HG03066 (cell line): ENCODE data around the gene RALGPS2.
A peak's percentile ranks its signal among the peaks of the same experiment; 100 is the strongest.

Source experiments
- ATAC-seq: cut with Tn5 transposase; IDR thresholded peaks from one replicate; pipeline ENCODE4 v1.9.1; 2021; ENCODE audit warnings: low read depth; ENCODE audit not compliant: unreplicated experiment

Gene RALGPS2, protein sequence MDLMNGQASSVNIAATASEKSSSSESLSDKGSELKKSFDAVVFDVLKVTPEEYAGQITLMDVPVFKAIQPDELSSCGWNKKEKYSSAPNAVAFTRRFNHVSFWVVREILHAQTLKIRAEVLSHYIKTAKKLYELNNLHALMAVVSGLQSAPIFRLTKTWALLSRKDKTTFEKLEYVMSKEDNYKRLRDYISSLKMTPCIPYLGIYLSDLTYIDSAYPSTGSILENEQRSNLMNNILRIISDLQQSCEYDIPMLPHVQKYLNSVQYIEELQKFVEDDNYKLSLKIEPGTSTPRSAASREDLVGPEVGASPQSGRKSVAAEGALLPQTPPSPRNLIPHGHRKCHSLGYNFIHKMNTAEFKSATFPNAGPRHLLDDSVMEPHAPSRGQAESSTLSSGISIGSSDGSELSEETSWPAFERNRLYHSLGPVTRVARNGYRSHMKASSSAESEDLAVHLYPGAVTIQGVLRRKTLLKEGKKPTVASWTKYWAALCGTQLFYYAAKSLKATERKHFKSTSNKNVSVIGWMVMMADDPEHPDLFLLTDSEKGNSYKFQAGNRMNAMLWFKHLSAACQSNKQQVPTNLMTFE

DNA sequence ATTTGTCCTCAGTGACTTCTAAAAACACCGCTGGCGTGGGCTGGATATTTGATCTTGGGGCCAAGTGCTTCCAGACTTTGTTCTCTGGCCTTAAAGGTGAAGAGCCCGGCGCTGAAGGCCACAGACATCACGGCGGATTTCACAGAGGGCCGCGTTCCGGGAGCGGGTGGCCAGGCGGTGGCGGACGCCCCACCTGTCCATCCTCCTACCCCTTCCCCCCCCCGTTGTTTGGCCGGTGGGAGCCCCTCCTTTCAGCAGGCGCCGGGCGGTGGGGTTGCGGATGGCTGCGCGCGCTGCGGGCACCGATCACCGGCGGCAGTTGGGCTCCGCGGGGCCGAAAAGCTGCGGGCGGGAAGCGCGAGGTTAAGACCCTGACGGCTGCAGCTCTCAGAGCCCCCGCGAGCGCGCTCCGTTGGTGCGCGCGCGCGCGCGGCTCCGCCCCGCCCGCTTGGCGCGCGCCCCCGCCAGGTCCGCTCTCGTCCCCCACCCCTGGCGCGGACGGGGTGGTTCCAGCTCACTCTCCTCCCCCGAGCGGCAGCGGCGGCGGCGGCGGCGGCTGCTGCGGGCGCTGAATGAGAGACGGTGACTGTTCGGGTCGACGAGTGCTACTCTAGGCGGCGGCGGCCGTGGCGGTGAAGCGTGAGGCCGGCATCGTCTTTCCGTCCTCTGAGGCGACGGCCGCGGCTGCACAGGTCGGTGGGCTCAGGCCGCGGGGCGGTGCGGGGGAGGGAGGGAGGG, at the start of gene RALGPS2:
Gene RALGPS2 (plus strand): TSS at position 517 of the 738 bp plus-strand sequence. CDS start 51,521 bp downstream, outside the sequence.
- peak; percentile 65 for ATAC-seq

DNA sequence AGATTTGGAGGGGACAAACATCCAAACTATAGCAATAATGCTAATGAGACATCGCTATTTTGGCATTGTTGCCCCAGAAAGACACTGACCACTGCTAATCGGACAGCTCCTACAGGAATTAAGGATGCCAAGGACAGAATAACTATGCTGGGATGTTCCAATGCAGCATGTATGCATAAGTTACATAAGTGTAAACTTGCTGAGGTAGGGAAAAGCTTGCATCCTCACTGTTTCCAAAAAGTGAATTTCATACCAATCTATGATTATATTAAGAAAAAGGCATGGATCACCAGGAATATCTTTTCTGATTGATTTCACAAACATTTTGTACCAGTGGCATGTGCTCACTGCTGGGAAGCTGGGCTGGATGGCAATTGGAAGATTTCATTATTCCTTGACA, 45.8 kb upstream of the RALGPS2 start:
- ATAC-seq: no peak

DNA sequence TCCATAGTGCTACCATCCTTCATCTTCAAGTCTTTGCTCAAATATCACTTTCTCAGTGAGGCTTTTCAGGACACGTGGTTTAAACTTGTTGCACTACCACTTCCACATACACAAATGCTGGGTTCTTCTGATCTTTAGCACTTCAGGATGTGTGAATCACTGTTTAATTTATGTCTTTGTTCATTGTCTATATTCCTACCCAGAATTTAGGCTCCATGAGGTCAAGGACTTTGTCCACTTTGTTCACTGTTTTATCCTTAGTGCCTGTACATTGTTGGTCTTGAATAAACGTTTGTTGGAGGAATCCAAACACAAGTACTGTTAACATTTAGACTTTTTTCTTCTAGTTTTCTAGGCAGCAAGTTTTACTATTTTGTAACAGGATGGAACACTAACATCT, 42.6 kb upstream of the RALGPS2 start:
- no peak for ATAC-seq

DNA sequence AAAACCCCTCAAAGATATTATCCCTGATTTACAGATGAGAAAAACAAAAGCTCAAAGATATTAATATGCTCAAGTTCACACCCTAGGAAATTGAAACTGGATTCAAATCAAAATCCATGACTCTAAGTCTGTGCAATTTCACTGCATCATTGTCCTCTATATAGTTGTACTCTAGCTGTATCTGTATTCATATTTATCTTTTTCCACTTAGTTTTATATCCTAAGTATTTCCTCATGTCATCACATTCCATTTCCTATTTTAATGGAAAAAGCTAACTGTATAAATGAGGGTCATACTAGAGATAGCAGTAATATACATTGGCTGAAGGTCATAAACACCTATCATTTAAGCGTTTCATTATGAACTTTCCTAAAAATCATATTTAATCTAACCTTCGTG, 42.2 kb upstream of the RALGPS2 start:
- ATAC-seq: no peak

DNA sequence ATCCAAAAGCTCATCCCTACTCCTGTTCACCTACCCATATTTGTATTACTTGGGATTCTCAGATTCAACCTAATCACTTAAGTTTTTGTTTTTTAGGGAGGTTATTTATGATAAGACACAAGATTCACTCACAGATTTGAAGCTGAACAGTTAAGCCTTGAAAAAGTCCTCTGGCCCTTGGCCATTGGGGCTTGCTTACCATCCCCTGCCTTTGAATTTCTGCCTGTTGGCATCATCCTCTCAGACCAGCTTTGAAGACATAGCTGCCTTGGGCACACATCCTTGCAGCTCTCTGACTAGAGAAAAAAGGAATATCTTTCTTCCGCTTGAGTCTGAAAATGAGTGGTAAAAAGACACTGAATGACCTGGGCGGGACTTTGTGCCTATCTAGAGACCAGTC, 41.8 kb upstream of the RALGPS2 start:
- ATAC-seq: no peak

DNA sequence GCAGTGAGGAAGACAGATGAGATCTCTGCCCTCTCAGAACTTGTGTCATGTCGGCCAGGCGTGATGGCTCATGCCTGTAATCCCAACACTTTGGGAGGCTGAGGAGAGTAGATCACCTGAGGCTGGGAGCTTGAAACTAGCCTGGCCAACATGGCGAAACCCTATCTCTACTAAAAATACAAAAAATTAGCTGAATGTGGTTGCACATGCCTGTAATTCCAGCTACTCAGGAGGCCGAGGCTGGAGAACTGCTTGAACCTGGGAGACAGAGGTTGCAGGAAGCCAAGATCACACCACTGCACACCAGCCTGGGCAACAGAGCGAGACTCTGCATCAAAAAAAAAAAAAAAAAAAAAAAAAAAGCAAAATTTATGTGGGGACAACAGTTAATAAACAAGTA, 40.9 kb upstream of the RALGPS2 start:
- ATAC-seq: peak; percentile 13

DNA sequence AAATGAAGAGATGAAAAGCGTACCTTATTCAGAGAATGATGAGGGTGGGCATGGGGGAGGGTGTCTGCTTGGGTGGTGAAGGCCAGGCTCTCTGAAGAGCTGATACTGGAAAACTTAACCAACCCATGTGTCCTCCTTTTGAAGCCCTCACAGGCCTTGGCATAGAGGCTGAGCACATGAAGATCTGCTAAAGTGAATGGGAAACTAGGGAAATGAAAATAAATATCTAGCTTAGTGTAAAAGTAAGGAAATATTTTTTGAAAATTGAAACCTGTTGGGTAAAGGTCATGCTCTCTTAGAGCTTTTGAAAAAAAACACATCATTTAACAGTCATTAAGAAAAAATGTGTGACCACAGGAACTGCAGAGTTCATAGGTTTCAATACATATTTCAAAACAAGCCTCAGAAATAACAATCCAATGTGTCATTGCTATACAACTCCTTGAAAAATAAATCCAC, 40.5 kb upstream of the RALGPS2 start:
- peak; percentile 93 for ATAC-seq

DNA sequence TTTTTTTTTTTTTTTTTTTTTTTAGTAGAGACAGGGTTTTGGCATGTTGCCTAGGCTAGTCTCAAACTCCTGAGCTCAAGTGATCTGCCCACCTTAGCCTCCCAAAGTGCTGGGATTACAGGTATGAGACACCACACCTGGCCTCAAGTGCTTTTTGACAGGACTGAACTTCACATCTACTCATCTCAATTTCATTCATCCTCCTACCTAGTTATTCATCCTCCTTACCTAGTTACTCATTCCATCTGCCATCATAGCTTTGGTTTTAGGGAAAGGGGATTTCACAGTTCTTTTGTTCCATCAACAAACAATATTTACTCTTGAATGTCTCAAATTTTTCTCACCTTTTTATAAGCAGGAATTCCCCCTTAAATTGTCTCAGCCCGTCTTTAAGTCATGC, 38.6 kb upstream of the RALGPS2 start:
- no peak for ATAC-seq

DNA sequence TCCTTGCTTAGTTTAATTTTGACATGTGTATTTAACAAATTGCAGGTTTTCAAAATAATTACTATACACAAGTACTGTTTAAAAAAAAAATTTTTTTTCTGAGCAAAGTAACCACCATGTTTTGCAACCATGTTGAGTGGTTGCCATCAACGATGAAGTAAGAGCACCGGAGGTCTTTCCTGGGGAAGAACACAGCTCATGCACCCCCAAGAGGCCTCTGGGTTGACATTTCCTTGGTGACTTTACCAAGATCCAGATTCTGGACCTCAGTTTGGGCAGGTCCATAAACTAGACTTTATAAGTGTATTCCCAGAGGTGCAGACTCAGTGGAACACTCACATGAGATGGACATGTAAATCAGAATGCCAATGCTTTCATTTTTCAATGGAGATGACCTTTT, 36.8 kb upstream of the RALGPS2 start:
- ATAC-seq: no peak

DNA sequence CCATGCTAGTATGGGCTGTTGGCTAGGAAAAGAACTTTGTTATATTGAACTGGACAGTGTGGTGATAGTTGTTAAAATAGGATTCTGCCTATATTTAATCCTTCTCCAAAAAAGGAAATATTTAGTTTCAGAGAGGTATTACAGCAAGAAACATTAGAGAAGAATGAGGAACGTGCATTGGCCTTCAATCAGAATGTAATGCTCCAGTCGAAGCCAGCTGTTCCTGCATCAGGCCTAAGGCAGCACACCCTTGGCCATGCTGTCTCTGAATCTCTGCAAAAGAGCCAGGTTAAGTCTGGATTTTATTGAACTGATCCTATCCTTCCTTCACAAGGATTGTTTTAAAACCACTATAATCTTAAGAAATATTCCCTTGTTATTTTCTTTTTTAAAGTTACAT, 35.3 kb upstream of the RALGPS2 start:
- no peak for ATAC-seq

DNA sequence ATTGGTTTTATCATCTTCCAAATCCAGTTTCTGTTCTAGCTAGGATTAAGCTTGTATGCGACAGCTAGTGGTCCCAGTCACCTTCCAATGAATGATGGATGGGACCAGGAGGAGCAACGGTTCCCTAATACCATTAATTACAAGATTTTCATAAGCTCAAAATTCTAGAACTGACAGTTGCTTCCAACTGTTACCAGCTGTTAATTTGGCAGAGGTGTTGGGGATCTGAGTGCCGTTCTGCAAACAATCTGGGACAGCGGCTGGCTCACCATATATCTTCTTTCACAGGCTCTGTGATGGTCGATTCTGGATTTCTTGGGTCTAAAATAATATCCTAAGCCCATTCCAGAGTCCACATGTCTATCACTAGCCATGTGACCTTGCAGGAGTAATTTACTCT, 34.5 kb upstream of the RALGPS2 start:
- ATAC-seq: no peak

DNA sequence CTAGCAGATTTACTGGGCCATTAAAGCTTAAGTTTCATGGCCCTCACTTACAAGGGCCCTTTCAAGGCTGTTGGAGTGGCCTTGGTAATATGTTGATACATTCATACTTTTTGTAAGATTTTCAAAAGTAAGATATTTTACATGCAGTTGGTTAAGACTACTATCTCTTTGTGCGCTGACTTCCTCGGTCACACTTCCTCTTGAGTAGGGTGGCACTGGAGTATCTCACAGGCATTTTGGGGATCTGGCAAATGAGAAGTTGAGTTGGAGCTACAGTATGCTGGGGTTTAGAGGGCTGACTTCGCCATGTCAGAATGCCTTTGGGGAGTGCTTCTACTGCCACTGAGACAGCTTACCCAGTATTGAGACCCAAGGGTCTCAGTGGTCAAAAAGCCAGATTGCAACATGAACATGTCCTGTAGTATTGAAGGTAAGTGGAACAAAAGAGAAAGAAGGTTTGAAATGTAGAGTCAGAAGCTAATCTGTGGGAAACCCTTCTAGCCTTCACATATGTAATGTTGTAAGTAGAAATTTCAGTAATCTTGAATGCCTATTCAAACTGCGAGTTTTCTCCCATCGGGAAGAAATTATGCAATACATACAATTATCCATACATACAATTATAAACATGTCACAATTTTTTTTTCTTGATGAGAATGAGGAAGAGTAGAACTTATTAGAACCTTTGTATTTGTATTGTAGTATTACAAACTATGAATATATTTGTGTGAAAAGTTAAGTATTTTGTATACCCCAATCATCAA, 32.3 kb upstream of the RALGPS2 start:
- no peak for ATAC-seq

DNA sequence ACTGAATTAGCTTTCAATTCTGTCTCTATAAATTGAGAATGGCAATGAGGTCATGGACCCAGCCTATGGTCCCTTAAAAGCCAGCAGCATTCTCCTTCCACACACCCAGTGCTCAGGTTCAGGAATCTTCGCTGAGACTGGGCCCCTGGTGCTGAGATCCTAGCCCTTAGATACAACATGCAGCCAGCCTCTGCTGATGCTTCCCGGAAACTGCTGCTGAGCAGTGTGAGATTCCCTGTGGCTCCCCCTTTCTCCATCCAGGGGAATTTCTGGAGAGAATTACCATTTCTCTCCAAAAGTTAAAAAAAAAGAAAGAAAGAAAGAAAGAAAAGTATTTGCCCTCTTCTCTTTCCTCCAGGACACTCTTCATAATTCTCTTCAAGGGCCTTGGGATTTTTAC, 31.7 kb upstream of the RALGPS2 start:
- ATAC-seq: no peak

DNA sequence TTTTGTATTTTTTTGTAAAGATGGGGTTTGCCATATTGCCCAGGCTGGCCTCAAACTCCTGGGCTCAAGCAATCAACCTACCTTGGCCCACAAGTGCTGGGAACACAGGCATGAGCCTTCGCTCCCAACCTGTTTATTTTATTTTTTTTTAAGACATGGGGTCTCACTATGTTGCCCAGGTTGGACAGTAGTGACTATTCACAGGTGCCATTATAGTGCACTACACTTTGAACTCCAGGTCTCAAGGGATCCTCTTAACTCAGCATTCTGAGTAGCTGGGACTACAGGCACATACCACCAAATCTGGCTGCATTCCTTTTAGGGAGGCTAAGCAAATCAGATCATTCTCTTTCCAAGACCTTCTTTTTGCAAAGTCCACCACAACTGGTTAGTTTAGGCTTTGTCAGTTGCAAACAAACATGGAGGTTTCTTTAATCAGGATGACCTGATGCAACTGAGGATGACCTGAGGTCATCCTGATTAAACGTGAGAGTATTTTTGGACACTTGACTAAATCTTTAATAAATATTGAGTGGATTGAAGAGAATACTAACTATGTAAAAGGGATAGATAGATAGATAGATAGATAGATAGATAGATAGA, 30.0 kb upstream of the RALGPS2 start:
- no peak for ATAC-seq

DNA sequence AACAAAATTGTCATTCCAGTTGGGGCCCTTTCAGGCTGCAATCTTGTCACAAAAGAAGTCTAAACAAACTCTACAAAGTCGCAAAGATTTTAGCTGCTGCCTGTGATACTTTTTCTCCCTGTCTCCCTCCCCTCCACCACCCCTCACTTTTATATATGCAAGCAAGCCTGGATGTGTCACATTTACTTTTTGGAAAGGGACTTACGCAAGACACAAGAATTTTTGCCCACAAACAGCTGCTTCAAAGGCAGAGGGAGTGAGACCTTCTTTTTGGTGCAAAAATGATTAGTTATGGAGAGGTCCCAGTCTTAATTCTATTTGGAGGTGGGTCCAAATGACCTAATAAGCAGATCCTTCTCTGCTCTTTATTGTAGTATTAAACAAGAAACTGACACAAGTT, 22.9 kb upstream of the RALGPS2 start:
- no peak for ATAC-seq

DNA sequence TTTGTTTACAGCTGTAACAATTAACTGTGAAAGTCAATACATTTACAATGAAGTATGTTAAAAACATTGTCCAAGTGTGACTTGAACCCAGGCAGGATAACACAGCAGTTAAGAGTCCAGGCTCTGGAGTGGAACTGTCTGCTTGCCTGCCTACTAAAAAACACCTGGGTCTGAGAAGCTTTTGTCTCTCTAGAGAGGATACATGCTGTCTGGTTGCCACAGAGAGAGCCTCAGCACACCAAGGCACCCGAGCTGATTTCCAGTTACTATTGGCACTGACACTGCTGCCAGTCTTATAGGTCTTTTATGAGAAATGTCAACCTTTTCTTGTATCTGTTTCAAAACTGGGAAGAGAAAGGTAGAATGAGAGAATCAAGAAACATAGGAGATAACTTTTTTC, 20.2 kb upstream of the RALGPS2 start:
- no peak for ATAC-seq

DNA sequence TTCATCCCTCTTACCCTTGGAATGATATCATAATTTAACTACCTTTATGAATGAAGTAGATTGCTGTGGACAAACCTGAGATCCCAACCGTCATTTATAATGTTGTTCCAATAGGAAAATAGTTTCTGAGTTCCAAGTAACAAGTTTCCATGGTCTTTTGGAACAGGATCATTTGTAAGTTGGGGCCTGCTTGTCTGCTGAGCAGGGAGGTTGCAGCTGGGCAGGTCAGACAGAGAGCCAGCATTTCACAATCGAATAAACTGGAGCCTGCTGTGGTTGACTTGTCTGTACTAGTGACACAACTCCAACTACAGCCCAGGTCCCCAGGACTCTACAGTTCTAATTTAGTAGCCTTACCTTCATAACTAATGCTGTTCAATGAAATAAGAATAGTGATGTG, 18.6 kb upstream of the RALGPS2 start:
- ATAC-seq: no peak

DNA sequence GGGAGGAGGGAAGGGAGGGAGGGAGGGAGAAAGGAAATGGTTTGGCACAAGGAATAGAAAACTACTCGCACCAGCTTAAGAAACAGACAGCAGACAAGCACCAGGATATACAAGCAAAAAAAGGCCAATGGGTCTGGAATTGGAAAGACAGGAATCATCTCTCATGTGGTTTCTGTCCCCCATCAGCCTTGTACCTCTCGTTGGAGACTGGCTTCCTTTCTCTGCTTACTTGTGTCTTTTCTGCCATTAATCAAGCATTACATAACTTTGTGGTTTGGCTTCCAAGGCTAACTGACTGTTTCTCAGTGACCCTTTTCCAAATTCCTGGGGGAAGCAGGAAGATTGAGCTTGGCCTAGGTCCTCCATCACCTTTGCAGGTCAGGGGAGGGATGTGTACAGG, 11.8 kb upstream of the RALGPS2 start:
- no peak for ATAC-seq

DNA sequence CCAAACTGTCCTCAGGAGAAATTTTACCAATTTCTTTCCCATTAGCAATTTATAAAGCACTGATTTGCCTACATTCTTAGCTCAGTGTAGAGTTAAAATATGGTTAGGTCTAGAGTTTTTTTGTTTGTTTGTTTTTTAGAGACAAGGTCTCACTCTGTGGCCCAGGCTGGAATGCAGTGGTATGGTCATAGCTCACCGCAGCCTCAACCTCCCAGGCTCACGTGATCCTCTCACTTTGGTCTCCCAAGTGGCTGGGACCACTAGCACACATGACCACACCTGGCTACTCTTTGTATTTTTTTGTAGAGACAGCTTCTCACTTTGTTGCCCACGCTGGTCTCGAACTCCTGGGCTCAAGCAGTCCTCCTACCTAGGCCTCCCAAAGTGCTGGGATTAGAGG, 10.6 kb upstream of the RALGPS2 start:
- ATAC-seq: no peak

DNA sequence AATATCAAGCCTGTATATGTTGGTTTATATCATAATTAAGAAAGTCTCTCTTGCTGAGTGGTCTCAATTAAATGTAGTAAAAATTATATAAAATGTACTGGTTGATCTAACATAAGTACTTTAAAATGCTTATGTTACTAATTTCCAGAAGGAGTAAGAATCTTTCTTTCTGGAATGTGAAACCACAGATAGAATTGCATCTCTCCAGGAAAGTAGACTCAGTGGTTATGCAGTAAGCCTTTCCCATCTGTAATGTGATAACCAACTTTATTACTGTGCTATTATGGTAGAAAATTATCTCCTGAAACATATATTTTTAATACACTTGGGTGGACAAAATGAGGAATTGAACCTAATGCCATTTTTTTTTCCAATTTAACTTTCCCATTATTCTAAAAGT, 8.9 kb upstream of the RALGPS2 start:
- ATAC-seq: no peak
